ENCODE results near the gene TMEM184B.
"Not testable (repeated sequence)": the region's sequence is repeated elsewhere in the genome, so short reads cannot be mapped to it uniquely, and the experiment has no call there.

TMEM184B gene

DNA sequence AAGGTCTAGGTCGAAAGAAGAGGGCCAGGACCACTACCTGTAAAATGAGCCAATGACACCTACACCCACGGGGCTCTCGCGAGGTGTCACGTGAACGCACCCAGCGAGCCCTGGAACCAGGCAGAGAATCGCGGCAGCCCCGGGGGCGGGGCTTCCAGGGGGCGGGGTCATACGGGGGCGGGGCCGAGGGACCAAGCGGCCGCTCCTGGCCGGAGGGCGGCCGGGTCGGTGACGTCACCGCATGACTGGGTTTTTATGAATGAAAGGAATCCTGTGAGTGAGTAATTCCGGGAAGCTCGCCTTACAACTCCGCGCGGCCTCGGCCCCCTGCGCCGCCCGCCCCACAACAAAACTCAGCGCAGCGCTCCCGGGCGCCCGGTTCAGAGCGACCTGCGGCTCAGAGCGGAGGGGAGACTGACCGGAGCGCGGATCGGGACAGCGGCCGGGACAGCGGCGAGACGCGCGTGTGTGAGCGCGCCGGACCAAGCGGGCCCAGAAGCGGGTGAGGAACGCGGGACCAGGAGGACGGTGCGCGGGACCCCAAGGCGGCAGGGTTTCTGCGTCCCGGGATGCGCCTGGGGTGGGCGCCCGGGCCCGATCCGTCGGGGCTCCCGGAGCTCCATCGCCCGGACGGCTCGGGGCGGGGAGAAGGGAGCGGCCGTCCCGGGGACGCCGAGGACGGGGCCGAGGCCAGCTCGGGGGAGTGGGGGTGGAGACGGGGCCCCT lies 70.9 kb downstream of the TMEM184B start, which contains the start of gene MAFF:
MAFF (plus strand) TSS at position 284 of the 726 bp plus-strand sequence. CDS start 11,860 bp downstream, outside the sequence.
- peak; percentile 36 for DNase-seq

DNA sequence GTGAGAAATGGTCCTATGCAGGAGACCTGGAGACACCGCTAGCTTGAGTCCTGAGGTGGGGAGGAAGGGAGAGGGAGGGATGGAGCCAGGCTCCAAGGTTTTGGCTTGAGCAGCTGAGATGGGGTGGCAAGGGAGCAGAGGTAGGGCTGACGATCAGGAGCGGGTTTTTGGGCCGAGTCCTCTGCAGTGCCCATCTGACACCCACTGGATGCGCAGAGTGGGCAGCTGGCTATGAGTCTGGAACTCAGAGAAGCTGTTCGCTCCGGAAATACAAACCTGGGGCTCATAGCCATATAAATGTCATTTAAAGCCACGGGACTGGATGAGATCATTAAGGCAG lies 71.5 kb downstream of the TMEM184B start:
- no peak for DNase-seq

DNA sequence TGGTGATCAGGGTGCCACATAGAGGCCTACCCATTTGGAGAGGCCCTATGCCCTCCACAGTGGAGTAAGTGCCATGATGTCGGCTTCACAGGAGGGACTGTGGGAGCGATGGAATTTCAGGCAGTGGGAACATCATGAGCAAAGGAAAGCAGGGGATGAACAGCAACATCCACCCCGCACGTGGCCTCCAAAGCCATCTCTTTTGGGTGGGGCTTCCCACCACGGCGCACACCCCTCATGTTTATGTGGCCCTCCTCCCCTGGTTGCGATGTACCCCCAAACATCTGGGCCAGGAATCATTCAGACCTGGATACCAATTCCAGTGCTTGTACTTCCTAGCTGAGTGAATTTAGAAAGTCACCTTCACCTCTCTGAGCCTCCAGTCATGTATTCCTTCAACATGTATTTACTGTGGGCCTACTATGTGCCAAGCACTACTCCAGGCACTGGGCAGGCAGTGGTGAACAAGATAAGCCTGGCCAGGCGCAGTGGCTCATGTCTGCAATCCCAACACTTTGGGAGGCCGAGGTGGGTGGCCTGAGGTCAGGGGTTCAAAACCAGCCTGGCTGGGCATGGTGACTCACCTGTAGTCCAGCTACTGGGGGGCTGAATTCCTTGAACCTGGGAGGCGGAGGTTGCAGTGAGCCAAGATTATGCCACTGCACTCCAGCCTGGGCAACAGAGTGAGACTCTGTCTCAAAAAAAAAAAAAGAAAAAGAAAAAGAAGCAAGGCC lies 72.8 kb downstream of the TMEM184B start:
- no peak for DNase-seq

DNA sequence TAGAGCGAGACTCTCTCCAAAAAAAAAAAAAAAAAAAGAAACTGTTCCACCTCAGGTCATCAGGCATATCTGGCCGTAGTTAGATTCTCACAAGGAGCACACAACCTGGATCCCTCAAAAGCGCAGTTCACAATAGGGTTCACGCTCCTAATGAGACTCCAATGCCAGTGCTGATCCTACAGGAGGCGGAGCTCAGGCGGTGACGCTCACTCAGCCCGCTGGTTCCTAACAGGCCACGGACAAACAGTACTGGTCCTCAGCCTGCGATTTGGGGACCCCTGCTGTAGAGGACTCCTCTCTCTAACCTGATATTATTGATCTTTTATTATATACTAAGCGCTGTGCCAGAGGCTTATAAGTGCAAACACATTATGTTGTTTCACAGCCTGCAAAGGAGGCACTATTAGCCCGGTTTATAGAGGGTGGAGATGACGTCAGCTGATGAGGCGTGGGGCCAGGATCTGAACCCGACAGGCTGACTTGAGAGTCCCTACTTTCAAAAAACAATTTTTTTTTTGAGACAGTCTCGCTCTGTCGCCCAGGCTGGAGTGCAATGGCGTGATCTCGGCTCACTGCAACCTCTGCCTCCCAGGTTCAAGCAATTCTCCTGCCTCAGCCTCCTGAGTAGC lies 75.9 kb downstream of the TMEM184B start:
- DNase-seq: no peak

DNA sequence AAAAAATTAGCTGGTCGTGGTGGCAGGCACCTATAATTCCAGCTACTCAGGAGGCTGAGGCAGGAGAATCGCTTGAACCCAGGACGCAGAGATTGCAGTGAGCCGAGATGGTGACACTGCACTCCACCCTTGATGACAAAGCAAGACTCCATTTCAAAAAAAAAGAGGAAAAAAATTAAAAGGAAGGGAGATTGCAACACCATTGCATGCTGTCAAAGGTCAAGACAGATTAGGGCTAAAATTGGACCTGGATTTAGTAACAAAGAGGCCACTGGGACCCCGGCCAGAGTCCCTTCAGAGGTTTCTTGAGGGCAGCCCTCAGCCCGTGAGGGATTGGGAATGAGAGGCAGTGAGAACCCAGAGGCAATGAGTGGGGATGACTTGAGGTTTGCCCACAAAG lies 79.2 kb downstream of the TMEM184B start:
- DNase-seq: no peak

DNA sequence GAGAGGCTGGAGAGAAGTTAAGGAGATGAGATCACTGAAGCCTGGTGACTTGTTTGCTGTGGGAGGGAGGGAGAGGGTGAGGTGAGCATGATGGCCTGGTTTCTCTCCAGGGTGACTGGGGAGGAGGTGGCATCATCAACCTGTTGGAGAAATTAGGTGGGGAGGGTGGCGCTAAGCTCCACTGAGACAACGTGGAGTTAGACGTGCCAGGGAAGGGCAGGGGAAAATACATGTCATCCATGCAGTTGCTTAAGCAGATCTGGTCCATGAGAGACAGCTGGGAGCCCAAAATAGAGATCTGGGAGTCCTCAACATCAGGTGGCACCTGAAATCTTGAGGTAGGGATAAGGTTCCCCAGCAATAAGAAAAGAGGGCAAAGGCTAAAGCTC lies 80.3 kb downstream of the TMEM184B start:
- DNase-seq: no peak

DNA sequence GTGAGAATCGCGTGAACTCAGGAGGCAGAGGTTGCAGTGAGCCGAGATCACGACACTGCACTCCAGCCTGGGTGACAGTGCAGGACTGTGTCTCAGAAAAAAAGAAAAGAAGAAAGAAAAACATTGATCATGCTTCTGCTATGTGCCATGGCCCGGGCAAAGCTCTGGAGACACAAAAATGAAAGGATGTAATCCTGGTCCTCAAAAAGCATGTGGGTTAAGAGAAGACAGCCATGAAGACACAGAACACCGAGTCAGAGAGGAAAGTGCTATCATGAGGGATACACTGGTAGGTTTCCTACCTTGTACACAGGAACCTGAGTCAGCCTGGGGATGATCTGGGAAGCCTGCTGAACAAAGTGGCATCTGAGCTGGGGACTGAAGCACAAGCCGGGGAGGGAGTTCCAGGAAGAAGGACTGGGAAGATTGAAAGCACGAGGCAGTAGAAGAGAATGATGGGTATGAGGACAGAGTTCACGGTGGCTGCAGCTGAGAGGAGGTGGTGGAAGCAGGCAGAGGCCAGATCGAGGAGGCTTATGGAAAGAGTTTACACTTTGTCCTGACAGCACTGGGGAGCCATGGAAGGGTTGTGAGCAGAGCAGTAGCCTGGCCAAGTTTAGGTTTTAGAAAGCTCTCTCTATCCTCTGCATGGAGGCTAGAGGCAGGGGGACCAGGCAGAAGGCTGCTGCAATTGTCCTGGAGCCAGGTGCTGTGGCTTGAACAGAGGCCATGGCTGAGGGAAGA lies 80.9 kb downstream of the TMEM184B start:
- no peak for DNase-seq

DNA sequence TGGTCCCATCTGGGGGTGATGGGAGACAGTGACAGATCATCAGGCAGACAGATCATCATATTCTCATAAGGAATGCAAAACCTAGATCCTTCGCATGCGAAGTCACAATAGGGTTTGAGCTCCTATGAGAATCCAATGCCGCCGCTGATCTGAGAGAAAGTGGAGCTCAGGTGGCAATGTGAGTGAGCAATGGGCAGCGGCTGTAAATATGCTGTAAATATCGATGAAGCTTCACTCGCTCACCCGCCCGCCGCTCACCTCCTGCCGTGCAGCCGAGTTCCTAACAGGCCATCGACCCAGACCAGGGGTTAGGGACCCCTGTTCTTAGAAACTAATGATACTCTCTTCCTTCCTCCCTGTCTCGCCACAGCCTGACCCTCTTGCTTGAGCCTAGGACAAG lies 81.8 kb downstream of the TMEM184B start:
- no peak for DNase-seq

DNA sequence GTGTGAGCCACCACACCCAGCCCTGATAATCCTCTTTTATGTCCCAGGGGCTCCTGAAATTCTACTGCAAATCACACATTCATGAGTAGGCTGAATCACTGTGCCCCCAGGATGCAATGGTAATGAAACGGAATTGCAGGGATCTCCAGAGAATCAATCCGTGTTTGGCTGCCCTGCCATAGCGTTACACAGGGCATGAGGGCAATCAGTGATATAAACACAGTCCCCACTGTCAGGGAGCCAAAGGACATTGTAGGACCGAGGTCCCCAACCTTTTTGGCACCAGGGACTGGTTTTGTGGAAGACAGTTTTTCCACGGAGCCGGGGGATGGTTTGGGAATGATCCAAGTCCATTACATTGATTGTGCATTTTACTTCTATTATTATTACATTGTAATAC lies 82.2 kb downstream of the TMEM184B start:
- DNase-seq: no peak

DNA sequence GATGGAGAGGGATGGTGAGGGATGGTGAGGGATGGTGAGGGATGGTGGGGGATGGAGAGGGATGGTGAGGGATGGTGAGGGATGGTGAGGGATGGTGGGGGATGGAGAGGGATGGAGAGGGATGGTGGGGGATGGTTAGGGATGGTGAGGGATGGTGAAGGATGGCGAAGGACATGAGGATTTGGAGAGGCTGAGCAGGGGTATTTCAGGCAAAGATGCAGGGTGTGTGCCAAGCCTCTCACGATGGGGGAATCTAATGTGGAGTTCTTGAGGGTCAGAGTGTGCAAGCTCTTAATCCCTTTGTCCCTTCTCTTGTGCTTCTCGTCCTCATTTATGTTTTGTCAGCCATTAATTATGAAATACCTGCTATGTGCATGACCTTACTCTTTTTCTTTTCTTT lies 83.7 kb downstream of the TMEM184B start:
- no peak for DNase-seq

DNA sequence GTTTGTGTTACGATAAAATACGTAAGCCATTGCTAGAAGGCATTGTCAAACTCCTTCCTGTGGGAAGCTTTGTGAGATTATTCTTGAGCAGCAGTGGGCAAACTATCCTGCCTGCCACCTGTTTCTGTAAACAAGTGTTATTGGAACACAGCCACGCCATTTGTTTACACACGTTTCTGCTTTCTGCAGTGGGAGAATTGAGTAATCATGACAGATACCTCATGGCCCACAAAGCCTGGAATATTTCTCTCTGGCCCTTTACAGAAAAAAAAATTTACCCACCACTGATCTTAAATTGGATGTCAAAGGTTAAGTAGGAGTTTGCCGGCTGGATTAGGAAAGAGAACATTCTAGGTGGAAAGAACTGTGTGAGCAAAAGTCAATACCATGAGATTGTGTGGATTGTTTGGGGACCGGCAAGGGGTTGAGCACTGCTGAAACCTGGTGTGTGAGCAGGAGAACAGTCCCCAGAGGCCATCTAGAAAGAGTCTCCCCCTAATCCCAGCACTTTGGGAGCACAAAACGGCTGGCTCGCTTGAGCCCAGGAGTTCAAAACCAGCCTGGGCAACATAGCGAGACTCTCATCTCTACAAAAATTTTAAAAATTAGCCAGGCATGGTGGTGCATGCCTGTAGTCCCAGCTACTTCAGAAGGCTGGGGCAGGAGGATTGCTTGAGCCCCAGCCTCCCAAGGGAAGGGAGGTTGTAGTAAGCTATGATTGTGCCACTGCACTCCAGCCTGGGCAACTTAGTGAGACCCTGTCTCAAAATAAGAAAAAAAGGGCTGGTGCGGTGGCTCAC lies 85.2 kb downstream of the TMEM184B start:
- no peak for DNase-seq

DNA sequence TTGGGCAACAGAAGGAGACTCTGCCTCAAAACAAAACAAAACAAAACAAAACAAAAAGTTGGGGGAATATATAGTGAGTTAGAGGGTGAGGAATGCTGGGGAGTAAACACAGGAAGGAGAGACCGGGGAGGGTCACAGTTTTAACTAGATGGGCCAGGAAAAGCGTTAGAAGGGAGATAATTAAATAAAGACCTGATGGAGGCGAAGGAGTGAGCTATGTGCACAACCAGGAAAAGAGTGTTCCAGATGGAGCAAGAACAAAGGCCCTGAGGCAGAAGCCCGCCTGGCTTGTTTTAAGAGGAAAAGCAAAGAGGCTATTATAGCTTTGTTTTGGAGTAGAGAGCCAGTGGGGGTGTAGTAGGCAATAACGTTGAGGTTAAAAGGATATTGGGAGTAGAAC lies 86.4 kb downstream of the TMEM184B start:
- no peak for DNase-seq

DNA sequence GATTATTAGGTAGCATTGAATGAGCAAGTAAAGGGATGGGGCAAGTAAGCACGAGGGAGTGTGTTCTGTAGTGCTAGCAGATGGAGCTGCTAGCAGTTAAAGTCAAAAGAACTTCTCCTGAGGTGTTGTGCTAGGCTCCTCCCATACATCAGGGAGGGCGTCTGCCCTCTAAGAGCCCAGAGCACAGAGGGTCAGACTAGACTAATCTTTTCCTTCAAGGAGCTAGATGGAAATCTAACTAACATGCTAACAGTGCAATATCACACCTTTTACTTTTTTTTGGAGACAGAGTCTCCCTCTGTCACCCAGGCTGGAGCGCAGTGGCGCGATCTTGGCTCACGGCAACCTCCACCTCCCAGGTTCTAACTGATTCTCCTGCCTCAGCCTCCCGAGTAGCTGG lies 88.0 kb downstream of the TMEM184B start:
- no peak for DNase-seq

DNA sequence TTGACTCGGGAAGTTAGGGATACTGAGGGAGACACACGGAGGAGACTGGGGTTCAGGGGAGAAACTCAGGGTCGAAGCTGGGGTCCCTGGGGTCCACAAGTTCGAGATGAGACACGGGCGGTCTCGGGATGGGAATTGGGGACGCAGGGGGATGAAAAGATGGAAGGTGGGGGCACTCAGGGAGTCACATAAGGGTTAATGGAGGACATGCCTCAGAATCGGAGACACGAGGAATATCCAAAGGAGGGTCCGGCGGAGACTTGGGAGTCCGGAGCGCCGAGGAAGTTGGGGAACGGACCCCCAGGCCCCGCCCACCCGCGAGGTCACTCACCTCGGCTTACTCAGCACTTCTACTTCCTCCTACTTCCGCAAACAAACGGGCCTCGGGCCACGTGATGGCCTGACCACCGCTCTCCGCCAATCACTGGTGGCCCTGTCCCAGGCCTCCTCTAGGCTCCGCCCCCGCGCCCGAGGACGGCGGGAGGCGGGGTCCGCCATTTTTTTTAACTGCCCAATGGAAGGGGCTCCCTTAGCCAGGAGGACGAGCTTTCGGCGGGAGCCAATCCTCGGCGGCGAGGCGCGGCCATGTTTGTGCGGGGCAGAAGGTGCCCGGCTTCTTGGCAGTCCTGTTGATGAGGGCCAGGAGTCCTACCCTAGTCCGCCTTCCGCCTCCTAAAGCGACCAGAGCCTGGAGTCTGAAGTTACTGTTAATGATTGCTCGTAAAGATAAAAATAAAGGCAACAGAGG lies 91.2 kb downstream of the TMEM184B start, which contains the start of gene PLA2G6:
PLA2G6 (minus strand) TSS at position 378 of the 748 bp plus-strand sequence. CDS start 12,404 bp downstream, outside the sequence.
- DNase-seq: peak; percentile 93

DNA sequence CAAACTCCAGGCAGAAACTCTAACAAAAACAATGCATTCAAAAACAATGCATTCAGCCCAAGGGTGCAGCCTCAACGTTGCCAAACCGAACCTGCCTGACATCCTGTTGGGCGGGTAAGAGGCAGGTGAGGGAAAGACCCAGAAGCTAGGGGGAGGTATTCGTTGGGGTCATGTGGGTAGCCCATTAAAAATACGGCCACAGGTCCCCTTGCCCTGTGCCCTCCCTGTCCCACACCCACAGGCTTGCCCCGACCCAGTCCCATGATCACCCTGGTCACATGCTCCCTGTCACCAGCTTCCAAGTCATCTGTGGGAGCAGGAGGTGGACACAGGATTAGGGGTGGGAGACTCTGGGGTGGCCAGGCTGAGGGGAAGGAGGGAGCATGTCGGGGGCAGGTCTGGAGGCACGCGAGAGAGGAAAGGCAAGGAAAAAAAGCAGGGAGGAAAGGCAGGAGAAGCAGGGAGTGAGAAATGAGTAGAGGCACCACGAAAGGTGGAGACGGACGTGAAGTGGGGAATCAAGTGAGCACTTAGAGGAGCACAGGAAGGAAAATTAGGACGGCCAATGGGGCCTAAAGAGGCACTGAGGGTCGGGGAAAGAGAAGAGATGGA lies 91.9 kb downstream of the TMEM184B start:
- DNase-seq: no peak

DNA sequence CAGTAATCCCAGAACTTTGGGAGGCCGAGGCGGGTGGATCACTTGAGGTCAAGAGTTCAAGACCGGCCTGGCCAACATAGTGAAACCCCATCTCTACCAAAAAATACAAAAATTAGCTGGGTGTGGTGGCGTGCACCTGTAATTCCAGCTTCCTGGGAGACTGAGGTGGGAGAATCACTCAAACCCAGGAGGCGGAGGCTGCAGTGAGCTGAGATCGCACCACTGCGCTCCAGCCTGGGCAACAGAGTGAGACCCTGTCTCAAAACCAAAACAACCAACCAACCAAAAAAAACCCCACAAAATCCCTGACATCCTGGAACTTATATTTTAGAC lies 94.2 kb downstream of the TMEM184B start:
- DNase-seq: not testable (repeated sequence)

DNA sequence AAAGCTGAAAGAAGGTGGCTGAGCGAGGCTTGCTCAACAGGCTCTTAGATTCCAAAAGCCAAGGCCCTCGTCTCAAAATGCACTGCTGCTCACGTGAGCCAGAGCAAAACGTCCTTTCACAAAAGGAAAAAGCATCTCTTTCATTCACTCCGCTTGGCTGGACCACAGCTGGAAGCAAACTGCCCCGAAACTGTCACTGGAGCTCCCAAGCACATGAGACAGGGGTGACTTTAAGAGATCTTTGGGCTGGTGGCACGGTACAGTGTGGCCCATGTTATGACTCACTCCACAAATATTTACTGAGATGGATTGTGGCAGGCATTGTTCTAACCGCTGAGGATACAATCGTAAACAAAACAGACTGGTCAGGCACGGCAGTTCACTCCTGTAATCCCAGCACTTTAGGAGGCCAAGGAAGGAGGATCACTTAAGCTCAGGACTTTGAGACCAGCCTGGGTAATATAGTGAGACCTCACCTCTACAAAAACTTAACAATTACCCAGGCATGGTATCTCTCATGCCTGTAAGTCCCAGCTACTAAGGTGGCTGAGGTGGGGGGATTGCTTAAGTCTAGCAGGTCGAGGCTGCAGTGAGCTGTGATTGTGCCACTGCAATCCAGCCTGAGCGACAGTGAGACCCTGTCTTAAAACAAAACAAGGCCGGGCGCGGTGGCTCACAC lies 94.7 kb downstream of the TMEM184B start:
- DNase-seq: no peak

DNA sequence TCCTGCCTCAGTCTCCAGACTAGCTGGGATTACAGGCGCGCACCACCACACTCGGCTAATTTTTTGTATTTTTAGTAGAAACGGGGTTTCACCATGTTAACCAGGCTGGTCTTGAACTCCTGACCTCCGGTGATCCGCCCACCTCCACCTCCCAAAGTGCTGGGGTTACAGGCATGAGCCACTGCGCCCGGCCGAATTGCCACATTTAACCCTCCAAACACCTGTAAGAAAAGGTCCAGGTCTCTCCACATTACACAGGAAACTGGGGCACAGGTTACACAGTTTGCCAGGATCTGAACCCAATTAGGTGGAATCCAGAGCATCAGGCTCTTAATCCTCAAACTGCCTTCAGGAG lies 95.3 kb downstream of the TMEM184B start:
- not testable (repeated sequence) for DNase-seq

DNA sequence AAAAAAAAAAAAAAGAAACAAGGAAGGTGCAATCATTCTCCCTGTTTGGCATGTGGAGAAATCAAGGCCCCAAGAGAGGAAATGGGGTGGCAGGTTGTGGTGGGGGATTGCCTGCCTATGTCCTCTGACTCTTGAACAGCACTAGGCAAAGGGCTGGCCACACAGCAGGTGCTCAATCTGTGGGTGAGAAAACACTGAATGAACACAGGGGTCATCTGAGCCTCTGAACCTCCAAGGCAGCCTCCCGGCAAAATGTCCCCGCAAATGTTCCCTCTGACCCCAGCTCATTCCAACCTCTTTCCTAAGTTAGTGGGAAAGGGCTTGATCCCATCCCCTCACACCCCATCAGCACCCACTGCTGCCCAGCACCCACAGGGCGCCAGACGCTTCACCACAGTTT lies 95.8 kb downstream of the TMEM184B start:
- no peak for DNase-seq

DNA sequence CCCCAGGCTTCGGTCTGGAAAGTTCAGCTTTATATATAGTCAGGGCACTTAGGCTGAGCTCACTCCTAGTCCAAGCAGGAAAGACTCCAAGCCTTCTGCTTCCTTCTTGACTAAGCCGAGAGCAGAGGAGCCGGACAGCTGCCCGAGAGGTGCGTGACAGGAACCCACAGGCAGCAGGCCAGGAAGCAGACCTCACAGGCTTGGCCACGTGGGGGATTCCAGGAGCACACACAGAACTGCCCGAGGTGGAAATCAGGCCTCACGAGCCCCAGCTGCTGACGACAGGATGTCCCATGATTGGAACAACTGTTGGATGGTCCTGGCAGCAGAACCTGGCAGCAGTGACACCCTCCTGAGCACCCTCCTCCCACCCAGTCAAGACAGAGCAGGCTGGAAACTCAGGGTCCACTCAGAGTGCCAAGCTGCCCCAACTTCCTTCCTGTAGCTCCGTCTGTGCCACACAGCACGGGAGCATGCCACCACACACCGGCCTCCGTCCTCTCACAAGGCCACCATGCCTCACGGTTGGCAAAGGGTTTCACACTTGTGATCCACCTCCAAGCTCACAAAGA lies 96.6 kb downstream of the TMEM184B start:
- DNase-seq: no peak

All from NCI-H524 treated with DMSO at 0.1 percent for 48 hours (cell line).